Gastroesophageal sphincter (tissue), 3 donors: ENCODE results near the gene PRXL2B.

Experiments
- EP300 ChIP-seq: sonication (generic); formaldehyde crosslinking; IDR thresholded peaks from one replicate; pipeline ENCODE4 v1.6.1; 2017; ENCODE audit warnings: antibody characterized with exemption, mild to moderate bottlenecking
- POLR2A ChIP-seq, 2 donors: fragments of 450-650 bp; IDR thresholded peaks; one replicate each; pipeline ENCODE4 v1.6.1; 2017; ENCODE audit warnings: antibody characterized with exemption in 2 of 2, mild to moderate bottlenecking in 2 of 2, moderate library complexity in 1 of 2
- POLR2AphosphoS5 ChIP-seq: sonication (generic); formaldehyde crosslinking; IDR thresholded peaks from one replicate; pipeline ENCODE4 v1.6.1; 2017; ENCODE audit warnings: antibody characterized with exemption
- TF ChIP-seq, protein P1 (sequence below), 4 experiments: fragments of 200-600 bp in 2 of 4; fragments of 450-650 bp in 2 of 4; sonication (generic) in 1 of 4; IDR thresholded peaks; one replicate each; pipeline ENCODE4 v1.5.1; 2017 to 2019; ENCODE audit warnings: antibody characterized with exemption in 4 of 4, mild to moderate bottlenecking in 2 of 4, moderate library complexity in 2 of 4

DNA sequence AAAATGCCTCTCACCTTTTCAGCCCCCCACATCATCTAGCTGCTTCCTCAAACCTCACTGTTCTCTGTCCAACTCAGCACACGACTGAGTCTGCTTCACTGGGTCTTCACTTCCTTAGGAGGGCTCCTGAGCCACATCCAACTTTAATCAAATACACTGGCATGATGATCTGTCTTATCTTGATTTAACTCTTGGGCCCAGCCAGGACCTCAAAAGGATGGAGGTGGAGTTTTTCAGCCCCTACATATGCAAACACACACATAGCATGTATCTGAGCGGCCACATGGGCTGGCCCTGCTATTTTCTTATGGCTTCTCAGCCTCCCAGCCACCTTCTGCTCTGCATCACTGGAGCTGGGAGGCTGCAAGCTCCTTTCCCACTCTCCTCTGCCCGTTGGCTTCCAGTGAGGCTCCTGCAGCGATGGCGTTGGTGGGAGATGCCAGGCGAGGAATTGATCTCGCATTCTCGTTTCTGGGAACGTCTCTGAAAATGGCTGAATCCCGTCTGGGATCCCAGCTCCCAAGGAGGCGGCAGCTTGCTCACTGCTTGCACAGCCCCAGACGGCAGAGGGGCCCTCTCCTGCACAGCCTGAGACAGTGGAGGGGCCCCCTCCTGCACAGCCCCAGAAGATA is 1.8 kb upstream of the PRXL2B start:
- TF ChIP-seq, protein P1, sequence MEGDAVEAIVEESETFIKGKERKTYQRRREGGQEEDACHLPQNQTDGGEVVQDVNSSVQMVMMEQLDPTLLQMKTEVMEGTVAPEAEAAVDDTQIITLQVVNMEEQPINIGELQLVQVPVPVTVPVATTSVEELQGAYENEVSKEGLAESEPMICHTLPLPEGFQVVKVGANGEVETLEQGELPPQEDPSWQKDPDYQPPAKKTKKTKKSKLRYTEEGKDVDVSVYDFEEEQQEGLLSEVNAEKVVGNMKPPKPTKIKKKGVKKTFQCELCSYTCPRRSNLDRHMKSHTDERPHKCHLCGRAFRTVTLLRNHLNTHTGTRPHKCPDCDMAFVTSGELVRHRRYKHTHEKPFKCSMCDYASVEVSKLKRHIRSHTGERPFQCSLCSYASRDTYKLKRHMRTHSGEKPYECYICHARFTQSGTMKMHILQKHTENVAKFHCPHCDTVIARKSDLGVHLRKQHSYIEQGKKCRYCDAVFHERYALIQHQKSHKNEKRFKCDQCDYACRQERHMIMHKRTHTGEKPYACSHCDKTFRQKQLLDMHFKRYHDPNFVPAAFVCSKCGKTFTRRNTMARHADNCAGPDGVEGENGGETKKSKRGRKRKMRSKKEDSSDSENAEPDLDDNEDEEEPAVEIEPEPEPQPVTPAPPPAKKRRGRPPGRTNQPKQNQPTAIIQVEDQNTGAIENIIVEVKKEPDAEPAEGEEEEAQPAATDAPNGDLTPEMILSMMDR (IDR thresholded peaks at IDR 0.05) = no peak
- TF ChIP-seq POLR2A (IDR thresholded peaks at IDR 0.05) (no peak), EP300 (no peak), POLR2AphosphoS5 (no peak)
